ENCODE data around the gene FAM118B.
A peak's percentile ranks its signal among the peaks of the same experiment; 100 is the strongest.

- TF ChIP-seq CTCF (IDR thresholded peaks at IDR 0.05) (peak; percentile 84), REST (IDR thresholded peaks at IDR 0.05; ENCODE audit: insufficient read depth in 1 of 2, low read depth in 2 of 2, low read length in 1 of 2) (no peak), SIN3A (IDR thresholded peaks at IDR 0.05; ENCODE audit: borderline replicate concordance, insufficient read depth, low read depth, low read length) (no peak), POLR2AphosphoS5 (IDR thresholded peaks at IDR 0.05; ENCODE audit: low read depth, low read length) (no peak)
Observed at GRCh38 chr11:126194121-126194543, 17.4 kb upstream of the FAM118B start.

Data from Panc1 (cell line).